HepG2 (cell line): ENCODE data around the gene MTRFR. TPM values are rescaled to one million over a fixed set of nuclear protein-coding genes. Genes with fewer than 3 reads are reported as not detected.
A peak's percentile ranks its signal among the peaks of the same experiment; 100 is the strongest.

Experiments used
- ATF6 ChIP-seq: sonication (generic); formaldehyde crosslinking; conservative IDR thresholded peaks from 2 replicates; pipeline ENCODE4 v1.4.0; 2020; ENCODE audit warnings: missing genetic modification reagents
- CERS6 ChIP-seq: sonication (generic); formaldehyde crosslinking; IDR thresholded peaks from 2 replicates; pipeline ENCODE4 v1.5.0; 2020; ENCODE audit warnings: missing genetic modification reagents
- E2F5 ChIP-seq: sonication (generic); formaldehyde crosslinking; conservative IDR thresholded peaks from 2 replicates; pipeline ENCODE4 v1.4.0; 2020; ENCODE audit warnings: missing genetic modification reagents
- HNRNPLL ChIP-seq: fragments of 200-400 bp; formaldehyde crosslinking; IDR thresholded peaks from 2 replicates; pipeline ENCODE4 v1.6.1; 2017; ENCODE audit warnings: mild to moderate bottlenecking, low read depth, low read length; ENCODE audit not compliant: poor library complexity, severe bottlenecking
- MXD1 ChIP-seq: sonication (generic); formaldehyde crosslinking; IDR thresholded peaks from 2 replicates; pipeline ENCODE4 v1.4.0; 2020; ENCODE audit warnings: mild to moderate bottlenecking, missing genetic modification reagents
- NCOA2 ChIP-seq: sonication (generic); formaldehyde crosslinking; IDR thresholded peaks from 2 replicates; pipeline ENCODE4 v1.8.0; 2022; ENCODE audit warnings: inconsistent platforms
- PAXIP1 ChIP-seq: sonication (generic); formaldehyde crosslinking; conservative IDR thresholded peaks from 2 replicates; pipeline ENCODE4 v1.4.0; 2020; ENCODE audit warnings: mild to moderate bottlenecking, missing genetic modification reagents, moderate library complexity
- SATB2 ChIP-seq: sonication (generic); formaldehyde crosslinking; IDR thresholded peaks from 2 replicates; pipeline ENCODE4 v1.5.0; 2020; ENCODE audit warnings: missing genetic modification reagents
- THAP9 ChIP-seq: sonication (generic); formaldehyde crosslinking; IDR thresholded peaks from 2 replicates; pipeline ENCODE4; 2020; ENCODE audit warnings: missing genetic modification reagents, mild to moderate bottlenecking, borderline replicate concordance
- ZMYM3 ChIP-seq: sonication (generic); formaldehyde crosslinking; IDR thresholded peaks from 2 replicates; pipeline ENCODE4 v1.5.1; 2020; ENCODE audit warnings: mild to moderate bottlenecking, missing genetic modification reagents
- ZNF10 ChIP-seq: sonication (generic); formaldehyde crosslinking; IDR thresholded peaks from 2 replicates; pipeline ENCODE4 v1.4.0; 2020; ENCODE audit warnings: mild to moderate bottlenecking, low read depth, missing genetic modification reagents, borderline replicate concordance
- ZNF12 ChIP-seq: sonication (generic); formaldehyde crosslinking; IDR thresholded peaks from 2 replicates; pipeline ENCODE4 v1.5.0; 2020; ENCODE audit warnings: missing genetic modification reagents
- ZNF230 ChIP-seq: sonication (generic); formaldehyde crosslinking; IDR thresholded peaks from 2 replicates; pipeline ENCODE4 v1.4.0; 2020; ENCODE audit warnings: mild to moderate bottlenecking, missing genetic modification reagents
- ZNF24 ChIP-seq: fragments of 450-650 bp; IDR thresholded peaks from 2 replicates; pipeline ENCODE4 v1.6.1; 2017; ENCODE audit warnings: antibody characterized with exemption, mild to moderate bottlenecking
- ZNF326 ChIP-seq: sonication (generic); formaldehyde crosslinking; IDR thresholded peaks from 2 replicates; pipeline ENCODE4 v1.4.0; 2020; ENCODE audit warnings: missing genetic modification reagents, borderline replicate concordance
- ZNF333 ChIP-seq: sonication (generic); formaldehyde crosslinking; IDR thresholded peaks from 2 replicates; pipeline ENCODE4 v1.4.0; 2020; ENCODE audit warnings: mild to moderate bottlenecking, missing genetic modification reagents, borderline replicate concordance
- ZNF567 ChIP-seq: sonication (generic); formaldehyde crosslinking; IDR thresholded peaks from 2 replicates; pipeline ENCODE4 v1.8.1; 2023; ENCODE audit warnings: mild to moderate bottlenecking, missing genetic modification reagents, borderline replicate concordance
- ZNF605 ChIP-seq: sonication (generic); formaldehyde crosslinking; IDR thresholded peaks from 2 replicates; pipeline ENCODE4 v1.8.0; 2022; ENCODE audit warnings: mild to moderate bottlenecking, missing genetic modification reagents
- polyA plus RNA-seq, 8 experiments: library from polyadenylated mRNA; depleted of rRNA in 3 of 8; stranded (reverse) in 7 of 8; unstranded in 1 of 8; fragments of >200 nt; fragmentation: Illumina TruSeq in 4 of 8; extraction: Trizol in 4 of 8; gene quantifications; 2 replicates each; pipeline versions ENCODE4 v1.2.1 to v1.2.3, GENCODE V29; 2011 to 2016; ENCODE audit warnings: low read depth in 4 of 8, missing spikeins in 1 of 8, mixed read lengths in 1 of 8; ENCODE audit not compliant: insufficient read depth in 1 of 8
- total RNA-seq, 5 experiments: library from RNA; depleted of rRNA; stranded (reverse); fragments of >200 nt; fragmentation: Illumina TruSeq; extraction: Trizol; gene quantifications; 2 replicates each; pipeline ENCODE4 v1.2.3, GENCODE V29; 2016; ENCODE audit warnings: low read depth in 1 of 5

Gene MTRFR
- total and polyA plus RNA-seq, 2 of the 13 experiments (the other 11 are each of a cell fraction or from before 2014, with no cell fraction given), result 7.1 to 9.9 TPM

- TF ChIP-seq ATF6 (no peak), PAXIP1 (CRISPR knock-in tag) (no peak), ZNF326 (CRISPR knock-in tag) (no peak), HNRNPLL (peak; percentile 74), ZNF567 (CRISPR knock-in tag) (peak; percentile 88; the same call in 1 of the 2 replicates), ZNF10 (CRISPR knock-in tag) (no peak), MXD1 (no peak), ZMYM3 (CRISPR knock-in tag) (peak; percentile 85), SATB2 (CRISPR knock-in tag) (no peak), E2F5 (CRISPR knock-in tag) (no peak), ZNF333 (CRISPR knock-in tag) (no peak), CERS6 (no peak), ZNF605 (CRISPR knock-in tag) (no peak), ZNF12 (CRISPR knock-in tag) (no peak), ZNF24 (no peak), THAP9 (CRISPR knock-in tag) (peak; percentile 33; the same call in 1 of the 2 replicates), ZNF230 (0 out of 2 replicates have a peak, but pooled peaks have one; percentile 14), NCOA2 (CRISPR knock-in tag) (no peak)
These were observed 471 bp downstream of the MTRFR start (continued) for GRCh38 chr12:123233505-123234308.
